T-helper 9 cell (primary cell): ENCODE measurements around the gene CIAO2A.
A peak's percentile ranks its signal among the peaks of the same experiment; 100 is the strongest.
"Not testable (repeated sequence)": the region's sequence is repeated elsewhere in the genome, so short reads cannot be mapped to it uniquely, and the experiment has no call there.

Experiments
- DNase-seq: peaks from one replicate; pipeline ENCODE4 v3.0.0-alpha.2; 2020

CIAO2A gene

DNA sequence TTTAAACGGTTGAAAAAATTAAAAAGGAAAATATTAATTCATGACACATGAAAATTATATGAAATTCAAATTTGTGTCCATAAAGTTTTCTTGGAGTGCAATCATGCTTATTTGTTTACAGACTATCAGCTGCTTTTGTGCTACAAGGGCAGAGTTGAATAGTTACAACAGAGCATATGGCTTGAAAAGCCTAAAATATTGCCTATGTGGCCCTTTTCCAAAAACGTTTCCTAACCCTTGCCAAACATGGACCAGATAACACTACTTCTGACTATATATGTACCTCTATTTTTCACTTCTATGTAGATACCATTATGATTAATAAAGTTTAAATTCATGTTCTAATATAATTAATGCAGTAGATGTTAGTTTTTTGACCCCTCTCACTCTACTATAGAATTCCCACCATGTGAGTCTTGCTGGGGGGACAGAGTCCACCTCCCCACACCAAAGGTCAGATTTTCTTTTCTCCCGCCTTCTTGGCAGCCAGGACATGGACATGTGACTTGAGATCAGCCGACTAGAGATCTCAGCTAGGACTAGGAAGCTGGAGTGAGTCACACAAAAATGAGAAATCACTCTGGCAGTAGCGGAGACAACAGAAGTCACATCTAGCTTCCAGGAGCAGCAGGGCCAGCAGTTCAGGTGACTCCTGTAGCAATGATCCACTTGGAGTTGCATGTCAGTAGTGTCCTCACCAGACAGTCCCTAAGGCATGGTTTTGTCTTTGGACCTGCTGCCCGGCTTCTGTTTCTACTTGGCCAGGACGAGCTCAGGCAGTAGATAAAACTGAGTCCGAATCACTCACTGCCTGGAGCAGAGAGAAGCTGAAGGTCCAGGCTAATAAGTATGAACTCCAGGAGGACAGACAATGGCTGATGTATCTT, 22.4 kb downstream of the CIAO2A start:
- DNase-seq: no peak

DNA sequence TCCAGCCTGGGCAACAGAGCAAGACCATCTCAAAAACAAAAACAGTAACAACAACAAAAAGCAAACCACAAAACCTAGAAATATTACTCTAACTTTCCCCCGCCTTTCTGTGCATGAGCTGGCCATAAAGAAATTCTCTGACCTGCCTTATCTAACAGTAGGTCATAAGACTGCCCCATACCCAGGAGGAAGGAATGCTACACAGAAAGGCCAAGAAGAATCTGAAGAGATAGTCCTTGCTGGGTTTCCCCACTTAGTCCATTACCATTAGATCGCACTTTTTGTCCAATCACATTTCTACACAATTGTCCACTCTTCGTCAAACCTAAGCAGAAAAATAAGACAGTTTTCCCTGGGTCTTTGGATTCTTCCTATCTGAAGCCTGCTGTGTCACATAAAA, 23.5 kb downstream of the CIAO2A start:
- DNase-seq: no peak

- DNase-seq: no peak
Observed at GRCh38 chr15:64068133-64068532, 25.5 kb downstream of the CIAO2A start.

DNA sequence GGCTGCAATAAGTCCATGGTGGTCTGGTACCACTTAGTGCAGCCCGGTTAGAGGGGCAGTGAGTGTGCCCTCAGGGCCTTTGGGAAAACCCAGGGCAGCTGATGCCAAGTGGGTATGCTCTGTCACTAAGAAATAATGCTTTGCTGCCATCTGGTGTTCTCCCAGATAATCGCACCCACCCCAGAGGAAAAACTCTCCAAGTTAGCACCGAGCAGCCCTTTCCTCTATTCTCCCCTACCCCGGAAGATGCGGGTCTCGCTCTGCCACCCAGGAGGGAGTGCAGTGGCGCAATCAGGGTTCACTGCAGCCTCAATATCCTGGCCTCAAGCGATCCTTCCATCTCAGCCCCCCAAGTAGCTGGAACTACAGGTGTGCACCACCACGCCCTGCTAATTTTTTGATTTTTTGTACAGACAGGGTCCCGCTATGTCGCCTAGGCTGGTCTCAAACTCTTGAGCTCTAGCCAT, 26.0 kb downstream of the CIAO2A start:
- peak; percentile 56 for DNase-seq

- DNase-seq: no peak
Observed at GRCh38 chr15:64066451-64066850, 27.2 kb downstream of the CIAO2A start.

GRCh38 chr15:64060716-64061115, 32.9 kb downstream of the CIAO2A start:
- DNase-seq: no peak

GRCh38 chr15:64059104-64059503, 34.5 kb downstream of the CIAO2A start:
- not testable (repeated sequence) for DNase-seq

DNA sequence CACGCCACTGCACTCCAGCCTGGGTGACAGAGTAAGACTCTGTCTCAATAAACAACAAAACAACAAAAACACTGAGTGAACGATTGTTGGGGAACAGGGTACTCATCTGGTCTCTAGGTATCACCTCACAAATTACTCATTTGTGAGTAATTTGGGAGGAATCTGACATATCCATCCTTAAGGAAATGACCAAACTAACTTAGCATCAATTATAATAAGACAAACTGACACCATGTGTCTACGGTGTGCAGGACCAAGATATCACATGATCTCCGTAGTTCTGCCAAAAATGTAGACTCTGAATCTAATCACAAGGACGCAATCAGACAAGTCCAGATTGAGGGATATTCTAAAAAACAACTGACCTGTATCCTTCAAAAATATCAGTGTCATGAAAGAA, 35.4 kb downstream of the CIAO2A start:
- no peak for DNase-seq

GRCh38 chr15:64053674-64054073, 40.0 kb downstream of the CIAO2A start:
- DNase-seq: not testable (repeated sequence)

DNA sequence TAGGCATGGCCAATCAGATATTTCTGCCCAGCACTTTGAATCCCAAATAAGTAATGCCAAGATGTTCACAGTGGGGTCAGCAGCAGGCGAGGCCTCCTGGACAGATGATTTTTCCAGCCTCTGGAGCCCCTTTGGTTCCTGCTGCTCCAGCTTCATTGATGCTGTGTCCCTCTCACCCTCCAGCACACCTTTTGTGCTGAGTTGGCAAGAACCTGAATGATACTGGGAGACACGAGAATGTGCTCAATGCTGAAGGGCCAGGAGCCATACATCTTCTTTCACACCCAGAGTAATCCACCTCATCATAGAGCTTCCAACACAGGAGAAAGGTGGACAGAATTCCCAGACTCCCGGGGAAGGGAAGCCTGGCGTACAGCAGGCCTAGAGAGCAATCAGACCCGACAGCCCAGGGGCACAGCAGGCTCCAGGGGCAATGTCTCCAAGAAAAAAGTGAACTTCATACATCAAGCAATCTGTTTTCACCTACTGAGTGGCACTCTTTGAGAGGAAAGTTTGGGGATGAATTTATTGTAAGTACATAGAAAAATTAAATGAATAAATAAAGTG, 40.6 kb downstream of the CIAO2A start:
- DNase-seq: no peak

- DNase-seq: no peak
Observed at GRCh38 chr15:64051407-64052259, 42.0 kb downstream of the CIAO2A start.

GRCh38 chr15:64051093-64051402, 42.6 kb downstream of the CIAO2A start:
- no peak for DNase-seq

DNA sequence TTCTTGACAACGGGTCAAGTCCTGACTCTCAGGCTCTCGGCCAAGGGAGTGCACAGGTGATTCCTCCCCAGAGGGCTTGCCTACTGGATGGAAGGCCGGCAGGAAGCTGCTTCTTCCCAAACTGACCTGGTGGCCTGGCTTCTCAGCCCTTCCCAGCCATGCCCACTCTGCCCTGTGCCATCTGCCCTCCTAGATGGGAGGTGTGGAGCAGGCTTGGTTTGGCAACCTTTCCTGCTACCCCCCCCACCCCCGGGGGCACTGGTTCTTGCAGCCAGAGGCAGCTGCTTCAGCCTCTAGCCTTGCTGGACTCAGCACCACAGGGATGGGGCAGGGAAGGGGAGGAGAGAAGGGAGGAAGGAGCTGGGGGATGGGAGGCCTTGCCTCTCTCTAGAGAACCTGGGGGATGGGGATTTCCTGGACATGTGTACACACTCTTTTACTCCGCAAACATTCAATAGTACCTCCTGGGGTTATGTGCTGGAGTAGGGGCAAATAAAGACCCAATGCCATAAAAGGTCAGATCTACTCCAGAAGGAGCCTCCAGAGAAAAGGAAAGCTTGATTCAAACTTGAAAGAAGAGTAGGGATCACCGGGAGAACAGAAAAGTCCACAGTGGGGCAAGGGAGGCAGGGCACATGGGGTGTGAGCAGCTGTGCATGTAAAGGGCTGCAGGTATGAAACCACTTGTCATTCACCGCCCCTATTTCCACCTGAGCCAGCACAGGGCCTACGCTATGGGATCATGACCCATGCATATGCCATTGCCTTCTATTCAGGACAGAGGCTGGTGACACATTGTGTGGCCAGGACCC, 43.2 kb downstream of the CIAO2A start:
- DNase-seq: no peak

DNA sequence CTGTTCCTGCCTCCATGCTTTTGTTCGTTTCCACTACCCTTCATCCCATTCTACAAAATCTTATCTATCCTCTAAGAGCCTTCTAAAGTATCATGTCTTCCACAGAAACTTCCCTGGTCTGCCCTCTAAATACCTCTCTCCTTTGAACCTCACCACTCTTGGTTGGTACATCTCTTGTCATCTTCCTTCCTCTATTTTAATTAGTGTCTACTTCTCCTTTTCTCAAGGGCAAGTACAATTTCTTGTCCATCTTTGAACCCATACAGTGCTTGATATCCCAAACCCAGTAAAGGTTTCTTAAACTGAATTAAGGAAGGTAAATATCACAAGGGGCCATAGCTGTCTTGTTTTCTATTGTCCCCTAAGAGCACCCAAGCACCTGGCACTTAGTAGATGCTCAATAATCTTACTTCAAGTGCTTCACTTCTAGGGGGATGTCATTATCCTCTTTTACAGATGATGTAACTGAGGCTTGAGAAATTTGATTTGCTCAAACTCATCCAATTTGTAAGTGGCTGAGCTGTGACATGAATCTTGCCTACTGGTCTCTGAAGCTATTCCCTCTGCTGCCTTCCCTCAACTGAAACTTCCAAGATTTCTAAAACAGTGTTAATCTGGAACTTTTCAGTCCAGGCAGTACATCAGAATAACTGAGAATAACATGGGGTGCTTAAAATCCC, 44.7 kb downstream of the CIAO2A start:
- DNase-seq: no peak

GRCh38 chr15:64046421-64047153, 47.1 kb downstream of the CIAO2A start, which contains the start of gene DAPK2:
TSS of gene DAPK2 (minus strand) at chr15:64046485. CDS start at chr15:64040261, 6,224 bp downstream.
- peak; percentile 60 for DNase-seq

GRCh38 chr15:64045774-64046420, 47.7 kb downstream of the CIAO2A start:
- DNase-seq: peak; percentile 15

DNA sequence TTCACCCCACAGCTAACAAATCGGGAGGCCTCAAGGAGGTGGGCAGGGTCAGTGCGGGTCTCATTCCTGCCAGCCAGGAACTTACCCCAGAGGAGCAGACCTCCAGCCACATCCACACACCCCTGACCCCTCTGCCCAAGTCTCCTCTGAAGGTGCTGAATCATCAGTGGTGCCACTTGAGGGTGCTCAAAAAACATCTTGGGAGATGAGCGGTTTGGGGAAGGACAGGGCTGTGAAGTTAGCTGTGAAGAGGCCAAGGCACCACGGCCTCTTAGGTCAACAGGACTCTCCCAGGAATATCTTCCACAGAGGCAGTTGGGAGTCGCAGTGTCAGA, 48.6 kb downstream of the CIAO2A start:
- no peak for DNase-seq

DNA sequence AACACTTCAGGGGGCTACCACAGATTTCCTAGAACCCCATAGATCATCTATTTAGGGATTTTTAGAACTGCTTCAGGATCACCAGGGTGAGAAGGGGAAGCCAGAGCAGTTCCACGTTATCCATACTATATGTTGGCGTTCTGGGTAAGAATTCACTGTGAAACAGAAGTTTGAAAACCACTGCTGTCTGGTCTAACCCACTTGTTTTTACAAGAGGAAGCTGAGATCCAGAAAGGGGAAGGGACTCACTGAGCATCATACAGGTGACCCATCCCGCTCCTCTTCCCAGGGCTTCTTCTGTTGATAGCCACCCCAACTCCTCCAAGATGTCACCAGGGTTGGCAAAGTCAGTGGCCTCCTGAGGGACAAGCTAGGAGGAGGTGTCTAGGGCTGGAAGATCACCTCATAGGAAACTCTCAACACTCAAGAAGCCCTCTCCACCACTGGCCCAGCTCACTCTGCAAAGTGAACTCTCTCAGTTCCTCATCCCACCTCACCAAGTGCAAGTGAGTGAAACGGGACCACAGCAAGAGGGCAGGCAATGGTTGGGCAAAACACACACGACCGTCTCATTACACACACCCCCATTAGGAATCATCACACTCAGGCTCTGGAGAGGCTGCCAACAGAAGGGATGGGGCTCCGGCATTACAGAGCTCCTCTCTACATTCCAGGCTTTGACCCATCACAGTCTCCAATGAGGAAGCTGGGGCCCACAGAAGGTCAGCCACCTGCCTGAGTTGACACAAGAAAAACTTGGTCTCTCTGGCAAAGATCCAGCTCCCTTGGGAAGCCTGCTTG, 49.1 kb downstream of the CIAO2A start:
- no peak for DNase-seq

- no peak for DNase-seq
Observed at GRCh38 chr15:64038878-64039610, 54.6 kb downstream of the CIAO2A start.
